DND-41 (cell line): ENCODE data around the gene PPP1R16B.

Experiments used
- ATAC-seq: fragments of 200-7000 bp; cut with Tn5 transposase; 3 replicates; pipeline ENCODE4 v1.9.1; 2021; ENCODE audit warnings: low read depth; ENCODE audit not compliant: insufficient read depth
- DNase-seq: peaks from one replicate; pipeline ENCODE4 v3.0.0-alpha.2; 2020
- H2AFZ ChIP-seq: 2 replicates; pipeline ENCODE4 v1.6.0; 2012; ENCODE audit warnings: low read depth, low read length
- H3K27ac ChIP-seq: 2 replicates; pipeline ENCODE4 v1.5.1; 2012; ENCODE audit warnings: low read length, inconsistent platforms
- H3K27me3 ChIP-seq: fragments of 200-600 bp; sonication (generic); 2 replicates; pipeline ENCODE4 v1.6.0; 2012; ENCODE audit warnings: low read length, mild to moderate bottlenecking, inconsistent platforms; ENCODE audit not compliant: insufficient read depth, poor library complexity
- H3K36me3 ChIP-seq: 2 replicates; pipeline ENCODE4 v1.5.1; 2012; ENCODE audit warnings: low read length, inconsistent platforms; ENCODE audit not compliant: insufficient read depth
- H3K4me1 ChIP-seq: 2 replicates; pipeline ENCODE4 v1.5.1; 2012; ENCODE audit warnings: mild to moderate bottlenecking, low read length; ENCODE audit not compliant: insufficient read depth
- H3K4me2 ChIP-seq: 2 replicates; pipeline ENCODE4 v1.6.0; 2012; ENCODE audit warnings: mild to moderate bottlenecking, moderate library complexity, low read length, inconsistent platforms; ENCODE audit not compliant: insufficient read depth
- H3K4me3 ChIP-seq, 2 experiments: fragments of 200-600 bp in 1 of 2; shearing (Covaris generic) in 1 of 2; 2 replicates each; pipeline ENCODE4 v1.5.1; 2012 to 2016; ENCODE audit warnings: inconsistent platforms in 2 of 2, low read length in 2 of 2, mild to moderate bottlenecking in 2 of 2, low read depth in 1 of 2, moderate library complexity in 1 of 2
- H3K79me2 ChIP-seq: 2 replicates; pipeline ENCODE4 v1.6.0; 2012; ENCODE audit warnings: low read length, inconsistent platforms; ENCODE audit not compliant: insufficient read depth
- H3K9ac ChIP-seq: 2 replicates; pipeline ENCODE4 v1.6.0; 2012; ENCODE audit warnings: low read depth, mild to moderate bottlenecking, inconsistent platforms, low read length, moderate library complexity
- H3K9me3 ChIP-seq: 2 replicates; pipeline ENCODE4 v1.5.1; 2012; ENCODE audit warnings: low read length, moderate library complexity, mild to moderate bottlenecking, inconsistent platforms; ENCODE audit not compliant: insufficient read depth, severe bottlenecking
- H4K20me1 ChIP-seq: 2 replicates; pipeline ENCODE4 v1.6.0; 2012; ENCODE audit warnings: low read length; ENCODE audit not compliant: insufficient read depth
- CTCF ChIP-seq: IDR thresholded peaks from 2 replicates; pipeline ENCODE4 v1.5.1; 2012; ENCODE audit warnings: borderline replicate concordance, low read length, moderate library complexity, mild to moderate bottlenecking; ENCODE audit not compliant: poor library complexity, severe bottlenecking; ENCODE audit errors: extremely low read depth
- EZH2 ChIP-seq: IDR thresholded peaks from 3 replicates; pipeline ENCODE4 v1.6.1; 2012; ENCODE audit warnings: borderline replicate concordance, low read depth, mild to moderate bottlenecking, moderate library complexity, low read length, inconsistent platforms; ENCODE audit not compliant: severe bottlenecking

The PPP1R16B gene

GRCh38 chr20:38855356-38855755 is 49.9 kb downstream of the PPP1R16B start:
- no peaks in the 10 kb centered on the region for H3K79me2 ChIP-seq
- no peaks in the 10 kb centered on the region for H3K36me3 ChIP-seq
- no peak for DNase-seq
- H3K27ac ChIP-seq: no peak overlapping the region
- no peak for TF ChIP-seq EZH2
- TF ChIP-seq CTCF: no peak
- no peaks in the 10 kb centered on the region for H4K20me1 ChIP-seq
- H3K9me3 ChIP-seq: no peaks in the 10 kb centered on the region
- no peak overlapping the region for H2AFZ ChIP-seq
- H3K4me1 ChIP-seq: no peaks in the 10 kb centered on the region
- no peak overlapping the region for H3K9ac ChIP-seq
- H3K4me2 ChIP-seq: no peak overlapping the region
- H3K4me3 ChIP-seq: no peak overlapping the region
- no peaks in the 10 kb centered on the region for H3K27me3 ChIP-seq
- ATAC-seq: peak; percentile 27; the same call in 1 of the 3 replicates

GRCh38 chr20:38856570-38856969 is 51.1 kb downstream of the PPP1R16B start:
- Histone ChIP-seq H3K27ac (no peak overlapping the region), H3K36me3 (no peaks in the 10 kb centered on the region), H2AFZ (no peak overlapping the region), H3K4me1 (no peaks in the 10 kb centered on the region), H4K20me1 (no peaks in the 10 kb centered on the region), H3K79me2 (no peaks in the 10 kb centered on the region), H3K4me2 (no peak overlapping the region), H3K9ac (no peak overlapping the region), H3K9me3 (no peaks in the 10 kb centered on the region), H3K4me3 (no peak overlapping the region), H3K27me3 (no peaks in the 10 kb centered on the region)
- no peak for ATAC-seq
- DNase-seq: no peak
- no peak for TF ChIP-seq EZH2
- TF ChIP-seq CTCF: no peak

GRCh38 chr20:38857703-38858102 is 52.2 kb downstream of the PPP1R16B start:
- no peak overlapping the region for H3K27ac ChIP-seq
- H3K27me3 ChIP-seq: no peaks in the 10 kb centered on the region
- no peak for DNase-seq
- no peaks in the 10 kb centered on the region for H3K36me3 ChIP-seq
- no peak for TF ChIP-seq CTCF
- TF ChIP-seq EZH2: no peak
- H3K4me2 ChIP-seq: no peak overlapping the region
- no peaks in the 10 kb centered on the region for H4K20me1 ChIP-seq
- no peak for ATAC-seq
- no peak overlapping the region for H3K9ac ChIP-seq
- no peak overlapping the region for H2AFZ ChIP-seq
- no peaks in the 10 kb centered on the region for H3K4me1 ChIP-seq
- no peaks in the 10 kb centered on the region for H3K9me3 ChIP-seq
- H3K4me3 ChIP-seq: no peak overlapping the region
- no peaks in the 10 kb centered on the region for H3K79me2 ChIP-seq
